Neural progenitor cell (in vitro differentiated cells): ENCODE results near the gene ANKDD1A. TPM values are rescaled to one million over a fixed set of nuclear protein-coding genes. Genes with fewer than 3 reads are reported as not detected.

ENCODE experiments used
- DNase-seq: peaks from one replicate; pipeline ENCODE4 v3.0.0-alpha.2; 2016; ENCODE audit warnings: low spot score
- H2AFZ ChIP-seq: fragments of 200-600 bp; sonication (generic); replicated peaks from 2 replicates; pipeline ENCODE4 v1.6.1; 2016; ENCODE audit warnings: antibody characterized with exemption
- H3F3A ChIP-seq: fragments of 200-600 bp; sonication (generic); 2 replicates; pipeline ENCODE4 v1.6.1; 2016; ENCODE audit warnings: antibody characterized with exemption, low read depth
- H3K27ac ChIP-seq: fragments of 200-600 bp; sonication (generic); 2 replicates; pipeline ENCODE4 v1.5.1; 2016; ENCODE audit warnings: mild to moderate bottlenecking
- H3K27me3 ChIP-seq: fragments of 200-600 bp; sonication (generic); 2 replicates; pipeline ENCODE4 v1.6.1; 2016; ENCODE audit warnings: mild to moderate bottlenecking, moderate library complexity
- H3K36me3 ChIP-seq: fragments of 200-600 bp; sonication (generic); 2 replicates; pipeline ENCODE4 v1.5.1; 2016
- H3K4me1 ChIP-seq: fragments of 200-600 bp; sonication (generic); 2 replicates; pipeline ENCODE4 v1.6.1; 2016; ENCODE audit warnings: mixed run types
- H3K4me2 ChIP-seq: fragments of 200-600 bp; sonication (generic); 2 replicates; pipeline ENCODE4 v1.6.1; 2016
- H3K4me3 ChIP-seq: fragments of 200-600 bp; sonication (generic); 2 replicates; pipeline ENCODE4 v1.5.1; 2016
- H3K79me2 ChIP-seq: fragments of 200-600 bp; sonication (generic); 2 replicates; pipeline ENCODE4 v1.6.1; 2016; ENCODE audit warnings: low read depth
- H3K9ac ChIP-seq: fragments of 200-600 bp; sonication (generic); 2 replicates; pipeline ENCODE4 v1.6.1; 2016
- H3K9me3 ChIP-seq: fragments of 200-600 bp; sonication (generic); 2 replicates; pipeline ENCODE4 v1.5.1; 2016; ENCODE audit warnings: low read depth
- H4K20me1 ChIP-seq: fragments of 200-600 bp; sonication (generic); 2 replicates; pipeline ENCODE4 v1.6.1; 2016; ENCODE audit warnings: low read depth
- H3K27ac Mint-ChIP-seq: 3 replicates; pipeline ENCODE4 v1.8.0; 2021; ENCODE audit warnings: mixed read lengths
- H3K27me3 Mint-ChIP-seq: 2 replicates; pipeline ENCODE4 v1.8.0; 2022; ENCODE audit warnings: low read depth, mild to moderate bottlenecking, inconsistent platforms, moderate library complexity, mixed read lengths; ENCODE audit not compliant: insufficient read depth
- H3K36me3 Mint-ChIP-seq: 3 replicates; pipeline ENCODE4 v1.8.0; 2021; ENCODE audit warnings: mixed read lengths
- H3K4me1 Mint-ChIP-seq: 3 replicates; pipeline ENCODE4 v1.8.0; 2021; ENCODE audit warnings: mixed read lengths
- H3K4me3 Mint-ChIP-seq: 3 replicates; pipeline ENCODE4 v1.8.0; 2021; ENCODE audit warnings: mild to moderate bottlenecking, moderate library complexity, mixed read lengths
- H3K9me3 Mint-ChIP-seq: 3 replicates; pipeline ENCODE4 v1.8.0; 2020; ENCODE audit warnings: mixed read lengths
- CTCF ChIP-seq: fragments of 200-600 bp; sonication (generic); IDR thresholded peaks from 2 replicates; pipeline ENCODE4 v1.5.1; 2017; ENCODE audit warnings: antibody characterized with exemption, mild to moderate bottlenecking
- EZH2 ChIP-seq: fragments of 200-600 bp; sonication (generic); IDR thresholded peaks from 2 replicates; pipeline ENCODE4 v1.6.1; 2017; ENCODE audit warnings: antibody characterized with exemption, mild to moderate bottlenecking, moderate library complexity
- EZH2phosphoT487 ChIP-seq: fragments of 200-600 bp; sonication (generic); IDR thresholded peaks from 2 replicates; pipeline ENCODE4 v1.6.1; 2017; ENCODE audit warnings: antibody characterized with exemption
- total RNA-seq: library from RNA; depleted of rRNA; stranded (reverse); fragments of >200 nt; gene quantifications from 2 replicates; pipeline ENCODE4 v1.2.3, GENCODE V29; 2015; ENCODE audit warnings: low replicate concordance

The ANKDD1A gene
- total RNA-seq, 1 donor from 2014 or later: 6.1 TPM

- no peaks in the 10 kb centered on the region for H3K36me3 ChIP-seq
- Mint-ChIP-seq H3K4me1 (peaks cover 10% of the 10 kb centered on the region), H3K9me3 (peaks cover 16% of the 10 kb centered on the region), H3K27ac (no peak overlapping the region), H3K4me3 (no peak overlapping the region), H3K27me3 (peaks cover 2% of the 10 kb centered on the region), H3K36me3 (no peaks in the 10 kb centered on the region)
- no peak for DNase-seq
- H3F3A ChIP-seq: peaks cover 18% of the 10 kb centered on the region
- H3K4me1 ChIP-seq: peaks cover 12% of the 10 kb centered on the region
- H3K4me2 ChIP-seq: no peak overlapping the region
- H2AFZ ChIP-seq: no peak overlapping the region
- no peaks in the 10 kb centered on the region for H4K20me1 ChIP-seq
- no peaks in the 10 kb centered on the region for H3K9me3 ChIP-seq
- no peak overlapping the region for H3K27ac ChIP-seq
- H3K9ac ChIP-seq: no peak overlapping the region
- H3K79me2 ChIP-seq: no peaks in the 10 kb centered on the region
- no peak overlapping the region for H3K4me3 ChIP-seq
- TF ChIP-seq CTCF (no peak), EZH2phosphoT487 (no peak), EZH2 (no peak)
- no peaks in the 10 kb centered on the region for H3K27me3 ChIP-seq
These were observed 10.6 kb upstream of the ANKDD1A start for GRCh38 chr15:64901141-64901540.

GRCh38 chr15:64901914-64902313 is 9.8 kb upstream of the ANKDD1A start:
- Histone ChIP-seq H3K4me1 (peaks cover 7% of the 10 kb centered on the region), H2AFZ (no peak overlapping the region), H3K9ac (no peak overlapping the region), H3K4me2 (no peak overlapping the region), H3K79me2 (no peaks in the 10 kb centered on the region), H3K27me3 (no peaks in the 10 kb centered on the region), H3K27ac (no peak overlapping the region), H3K4me3 (no peak overlapping the region), H4K20me1 (no peaks in the 10 kb centered on the region), H3K36me3 (no peaks in the 10 kb centered on the region), H3K9me3 (no peaks in the 10 kb centered on the region), H3F3A (peaks cover 15% of the 10 kb centered on the region)
- Mint-ChIP-seq H3K27me3 (peaks cover 2% of the 10 kb centered on the region), H3K27ac (no peak overlapping the region), H3K4me3 (no peak overlapping the region), H3K4me1 (peaks cover 7% of the 10 kb centered on the region), H3K9me3 (peaks cover 22% of the 10 kb centered on the region), H3K36me3 (peaks cover 3% of the 10 kb centered on the region)
- TF ChIP-seq CTCF (no peak), EZH2 (no peak), EZH2phosphoT487 (no peak)
- no peak for DNase-seq

GRCh38 chr15:64902863-64903262 is 8.8 kb upstream of the ANKDD1A start:
- Mint-ChIP-seq H3K27ac (no peak overlapping the region), H3K27me3 (peaks cover 2% of the 10 kb centered on the region)

More at GRCh38 chr15:64902863-64903262, 8.8 kb upstream of the ANKDD1A start:
- Histone ChIP-seq H4K20me1 (no peaks in the 10 kb centered on the region), H3K4me2 (no peak overlapping the region), H3K79me2 (no peaks in the 10 kb centered on the region), H3K9ac (no peak overlapping the region), H3K36me3 (no peaks in the 10 kb centered on the region), H3F3A (peaks cover 15% of the 10 kb centered on the region), H3K27ac (no peak overlapping the region), H2AFZ (no peak overlapping the region), H3K4me1 (peaks cover 7% of the 10 kb centered on the region), H3K27me3 (no peaks in the 10 kb centered on the region), H3K4me3 (no peak overlapping the region), H3K9me3 (no peaks in the 10 kb centered on the region)
- TF ChIP-seq EZH2 (no peak), CTCF (no peak), EZH2phosphoT487 (no peak)
- DNase-seq: no peak
- peaks cover 7% of the 10 kb centered on the region for H3K4me1 Mint-ChIP-seq
- H3K4me3 Mint-ChIP-seq: no peak overlapping the region
- H3K36me3 Mint-ChIP-seq: peaks cover 3% of the 10 kb centered on the region
- peaks cover 22% of the 10 kb centered on the region for H3K9me3 Mint-ChIP-seq
